ENCODE data around the gene FCAR. TPM values are rescaled to one million over a fixed set of nuclear protein-coding genes. Genes with fewer than 3 reads are reported as not detected.

The FCAR gene
- total and polyA plus RNA-seq, 2 of the 4 experiments (the other 2 are of a cell fraction), result not detected

DNA sequence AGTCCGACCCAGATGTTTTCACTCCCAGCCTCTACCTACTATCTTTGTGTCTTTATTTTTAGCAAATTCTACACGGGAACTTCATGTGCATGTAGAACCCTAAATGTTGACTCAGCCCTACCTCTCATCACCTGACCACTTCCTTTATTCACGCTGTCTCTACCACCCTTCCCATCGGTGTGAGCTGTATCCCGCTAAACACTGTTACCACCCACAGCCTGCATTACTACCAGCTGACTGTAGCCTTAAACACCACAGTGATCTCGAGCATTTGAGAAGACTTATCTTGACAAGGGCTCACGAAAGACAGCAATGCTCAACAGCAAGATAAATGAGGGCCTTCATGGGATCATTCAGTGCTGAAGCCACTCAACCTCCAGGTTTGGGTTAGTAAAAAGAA lies 47.0 kb downstream of the FCAR start:
- Histone ChIP-seq H3K79me1 (ENCODE audit: low read depth in 1 of 2, low read length in 2 of 2) (no peaks in the 10 kb centered on the region), H3K9me1 (ENCODE audit: insufficient read depth, low read length) (no peaks in the 10 kb centered on the region), H2AK9ac (replicated peaks; ENCODE audit: low read depth, low read length, poor library complexity) (no peak overlapping the region), H3K9ac (ENCODE audit: low read depth, low read length) (no peak overlapping the region), H3K56ac (ENCODE audit: extremely low read depth, insufficient read depth, low read length) (no peak overlapping the region), H3K9me3 (ENCODE audit: control insufficient read depth, insufficient read depth, low read length) (peaks cover 33% of the 10 kb centered on the region), H3K18ac (ENCODE audit: low read depth, low read length) (no peak overlapping the region), H2BK15ac (ENCODE audit: low read depth, low read length) (no peak overlapping the region), H2BK20ac (ENCODE audit: low read depth, low read length) (no peak overlapping the region), H4K20me1 (ENCODE audit: insufficient read depth, low read length) (no peaks in the 10 kb centered on the region), H4K5ac (ENCODE audit: low read depth, low read length) (no peak overlapping the region), H4K8ac (ENCODE audit: low read depth in 2 of 2, low read length in 2 of 2) (no peak overlapping the region), H2AFZ (replicated peaks; ENCODE audit: low read length, poor library complexity) (no peak overlapping the region), H3K27ac (ENCODE audit: insufficient read depth, low read length) (no peak overlapping the region), H2BK120ac (ENCODE audit: low read depth, low read length) (no peak overlapping the region), H3K23ac (ENCODE audit: low read depth, low read length) (no peak overlapping the region), H3K4me3 (ENCODE audit: insufficient read depth, low read depth, low read length) (no peak overlapping the region), H3K27me3 (ENCODE audit: control insufficient read depth, insufficient read depth, low read length) (no peaks in the 10 kb centered on the region), H2AK5ac (ENCODE audit: low read depth, low read length) (no peak overlapping the region), H3K4me1 (ENCODE audit: control insufficient read depth, insufficient read depth, low read length) (no peaks in the 10 kb centered on the region), H2BK5ac (ENCODE audit: low read depth, low read length, poor library complexity, severe bottlenecking) (no peak overlapping the region), H3K36me3 (ENCODE audit: control insufficient read depth, insufficient read depth, low read length) (no peaks in the 10 kb centered on the region), H3K4me2 (ENCODE audit: low read depth, low read length) (no peak overlapping the region), H3K4ac (ENCODE audit: low read depth, low read length) (no peak overlapping the region), H3K14ac (replicated peaks; ENCODE audit: low read depth, low read length) (no peak overlapping the region), H4K91ac (ENCODE audit: insufficient read depth, low read depth, low read length) (no peak overlapping the region)
- 0% methylated on average over 1 of the region's 7 CpGs; no CpG with 5 or more reads in 1 of the 2 experiments for WGBS, 2 experiments (ENCODE audit: extremely low coverage in 2 of 2, insufficient read length in 1 of 2)
- no TSS peak for BruUV-seq (replicated peaks)
- intact Hi-C loops (cut with micrococcal nuclease), result no loop called here
- CTCF ChIA-PET, result no interaction called here
- TF ChIP-seq CHD1 (IDR thresholded peaks at IDR 0.05; ENCODE audit: low read depth, low read length) (no peak), RAD21 (IDR thresholded peaks at IDR 0.05; ENCODE audit: low read length) (no peak), ELK1 (IDR thresholded peaks at IDR 0.05; ENCODE audit: borderline replicate concordance, low read depth, low read length) (no peak), MXI1 (IDR thresholded peaks at IDR 0.05; ENCODE audit: borderline replicate concordance, low read depth, low read length) (no peak), BHLHE40 (IDR thresholded peaks at IDR 0.05; ENCODE audit: low read depth, low read length) (no peak)
- TF ChIP-seq, protein P1, sequence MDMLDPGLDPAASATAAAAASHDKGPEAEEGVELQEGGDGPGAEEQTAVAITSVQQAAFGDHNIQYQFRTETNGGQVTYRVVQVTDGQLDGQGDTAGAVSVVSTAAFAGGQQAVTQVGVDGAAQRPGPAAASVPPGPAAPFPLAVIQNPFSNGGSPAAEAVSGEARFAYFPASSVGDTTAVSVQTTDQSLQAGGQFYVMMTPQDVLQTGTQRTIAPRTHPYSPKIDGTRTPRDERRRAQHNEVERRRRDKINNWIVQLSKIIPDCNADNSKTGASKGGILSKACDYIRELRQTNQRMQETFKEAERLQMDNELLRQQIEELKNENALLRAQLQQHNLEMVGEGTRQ (IDR thresholded peaks at IDR 0.05; ENCODE audit: low read depth, low read length), result no peak
- no peak for DNase-seq
- no peak for ATAC-seq (ENCODE audit: low read depth)
- dilution Hi-C loops (cut with HindIII; ENCODE audit: low sequenced_read_pairs, unreplicated experiment), result no loop called here
- in situ Hi-C loops (cut with MboI; ENCODE audit: low sequenced_read_pairs), result no loop called here
- POLR2A ChIA-PET (ENCODE audit: unreplicated experiment), result no interaction called here
